Epidermal melanocyte (primary cell): ENCODE measurements around the gene DOK7.

Experiments used
- DNase-seq: peaks from one replicate; pipeline ENCODE4 v3.0.0; 2011; ENCODE audit warnings: low spot score; ENCODE audit not compliant: insufficient read length

Gene DOK7

DNA sequence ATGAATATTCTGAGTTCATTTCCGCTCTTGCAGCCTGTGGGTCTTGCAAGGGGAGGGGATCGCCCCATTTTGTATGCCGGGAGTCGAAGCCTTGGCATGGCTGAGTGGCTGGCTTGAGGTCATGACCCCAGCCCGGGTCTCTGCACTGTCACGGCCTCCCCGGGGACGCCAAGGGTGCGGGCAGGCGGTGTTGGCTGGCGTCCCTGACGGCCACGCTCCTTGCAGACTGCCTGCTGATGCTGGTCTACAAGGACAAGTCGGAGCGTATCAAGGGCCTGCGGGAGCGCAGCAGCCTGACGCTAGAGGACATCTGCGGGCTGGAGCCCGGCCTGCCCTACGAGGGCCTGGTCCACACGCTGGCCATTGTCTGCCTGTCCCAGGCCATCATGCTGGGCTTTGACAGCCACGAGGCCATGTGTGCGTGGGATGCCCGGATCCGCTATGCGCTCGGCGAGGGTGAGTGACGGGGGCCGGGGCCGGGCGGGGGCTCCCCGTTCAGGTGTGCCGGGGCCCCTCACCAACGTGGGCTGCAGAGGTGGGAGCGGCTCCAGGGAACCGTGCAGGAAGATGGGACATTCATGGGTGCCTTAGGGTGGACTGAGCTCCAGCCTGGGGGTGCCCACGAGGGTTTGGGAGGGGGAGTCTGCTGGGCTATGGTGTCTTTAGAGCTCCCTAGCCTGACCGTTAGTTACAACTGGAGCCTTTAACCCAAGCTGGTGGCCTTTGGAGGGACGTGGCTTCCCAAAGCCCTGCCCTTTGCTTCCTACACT, 10.3 kb downstream of the DOK7 start:
- DNase-seq: no peak

DNA sequence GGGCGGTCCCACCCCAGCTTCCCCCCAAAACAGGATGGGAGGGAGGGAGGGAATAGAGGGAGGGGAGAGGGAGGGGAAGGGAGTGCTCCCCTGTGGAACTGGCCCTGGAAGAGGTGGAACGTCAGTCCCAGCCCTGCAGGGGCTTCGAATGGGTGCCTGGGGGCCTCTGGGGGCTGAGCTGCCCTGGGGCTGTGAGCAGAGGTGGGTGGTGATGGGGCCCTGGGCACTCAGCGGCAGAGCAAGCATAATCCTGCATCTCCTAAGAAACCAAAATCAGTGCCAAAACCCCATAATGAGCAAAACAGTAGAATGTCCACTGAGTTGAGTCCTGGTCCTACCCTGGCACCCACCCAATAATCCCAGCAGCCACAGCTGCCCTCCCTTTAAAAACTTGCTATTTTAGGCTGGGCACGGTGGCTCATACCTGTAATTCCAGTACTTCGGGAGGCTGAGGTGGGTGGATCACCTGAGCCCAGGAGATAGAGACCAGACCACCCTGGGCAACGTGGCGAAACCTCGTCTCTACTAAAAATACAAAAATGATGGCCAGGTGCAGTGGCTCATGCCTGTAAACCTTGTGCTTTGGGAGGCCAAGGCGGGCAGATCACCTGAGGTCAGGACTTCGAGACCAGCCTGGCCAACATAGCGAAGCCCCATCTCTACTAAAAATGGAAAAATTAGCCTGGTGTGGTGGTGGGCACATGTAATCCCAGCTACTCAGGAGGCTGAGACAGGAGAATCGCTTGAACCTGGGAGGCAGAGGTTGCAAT, 11.1 kb downstream of the DOK7 start:
- no peak for DNase-seq

DNA sequence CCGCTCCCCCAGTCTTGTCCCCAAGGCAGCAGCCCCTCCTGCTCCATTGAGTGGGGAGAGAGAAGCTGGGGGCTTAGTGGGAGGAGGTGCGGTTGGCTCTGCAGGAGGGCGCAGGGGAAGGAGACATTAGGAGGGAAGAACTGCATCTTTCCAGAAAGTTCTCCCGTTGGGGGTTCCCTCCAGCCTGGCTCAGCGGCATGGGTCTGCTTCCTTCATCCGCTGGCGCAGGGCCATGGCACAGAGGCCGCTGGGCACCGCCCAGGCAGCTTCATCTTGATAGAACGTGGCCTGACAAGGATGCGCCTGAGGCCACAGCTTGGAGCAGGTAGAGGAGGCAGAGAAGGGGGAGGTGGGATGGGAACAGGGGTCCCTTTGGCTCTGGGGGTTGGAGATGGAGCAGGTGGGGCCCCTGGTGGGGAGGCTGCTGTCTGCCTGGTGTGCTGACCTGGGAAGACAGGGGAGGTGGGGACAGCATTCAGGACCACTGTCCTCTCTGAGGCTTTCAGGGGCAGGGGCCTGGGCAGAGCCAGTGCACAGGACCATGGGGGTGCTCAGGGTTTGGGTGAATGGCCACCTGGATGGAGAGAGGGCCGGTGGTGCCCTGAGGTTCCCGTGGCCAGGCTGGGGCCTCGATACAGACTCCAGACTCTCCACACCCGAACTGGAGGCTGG, 12.1 kb downstream of the DOK7 start:
- DNase-seq: no peak

DNA sequence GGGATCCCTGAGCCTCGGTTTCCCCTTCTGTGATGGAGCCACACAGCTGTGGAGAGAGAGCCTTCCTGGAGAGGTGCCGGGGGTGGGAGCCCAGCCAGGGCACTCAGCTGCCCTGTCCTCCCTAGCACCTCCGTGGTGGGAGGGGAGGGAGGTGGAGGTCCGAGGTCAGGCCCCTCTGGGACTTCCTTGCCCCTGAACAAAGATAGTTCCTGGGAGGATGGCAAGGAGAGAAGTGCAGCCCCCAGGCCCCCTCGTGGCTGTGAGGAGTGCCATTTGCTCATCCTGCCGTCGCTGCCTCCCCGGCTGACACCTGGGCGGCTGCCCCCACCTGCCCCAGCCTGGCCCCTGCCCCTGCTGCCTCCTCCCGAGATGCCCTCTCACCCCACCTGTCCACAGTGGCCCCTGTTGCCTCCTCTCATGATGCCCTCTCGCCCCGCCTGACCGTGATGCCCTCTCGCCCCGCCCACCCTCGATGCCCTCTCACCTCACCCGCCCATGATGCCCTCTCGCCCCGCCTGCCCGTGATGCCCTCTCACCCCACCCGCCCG, 12.7 kb downstream of the DOK7 start:
- no peak for DNase-seq

DNA sequence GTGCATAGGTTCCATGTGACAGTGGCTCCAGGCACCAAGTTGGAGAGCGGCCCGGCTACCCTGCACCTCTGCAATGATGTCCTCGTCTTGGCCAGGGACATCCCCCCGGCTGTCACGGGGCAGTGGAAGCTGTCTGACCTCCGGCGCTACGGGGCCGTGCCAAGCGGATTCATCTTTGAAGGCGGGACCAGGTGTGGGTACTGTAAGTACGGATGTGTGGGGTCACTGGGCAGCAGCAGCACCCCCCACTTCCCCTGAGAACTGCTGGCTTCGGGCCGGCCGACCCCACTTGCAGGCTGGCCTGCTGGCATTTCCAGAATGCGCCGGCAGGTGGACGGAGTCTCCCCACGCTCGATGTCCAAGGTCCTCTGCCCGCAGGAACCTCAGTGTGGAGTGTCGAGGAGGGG, 13.2 kb downstream of the DOK7 start:
- no peak for DNase-seq

DNA sequence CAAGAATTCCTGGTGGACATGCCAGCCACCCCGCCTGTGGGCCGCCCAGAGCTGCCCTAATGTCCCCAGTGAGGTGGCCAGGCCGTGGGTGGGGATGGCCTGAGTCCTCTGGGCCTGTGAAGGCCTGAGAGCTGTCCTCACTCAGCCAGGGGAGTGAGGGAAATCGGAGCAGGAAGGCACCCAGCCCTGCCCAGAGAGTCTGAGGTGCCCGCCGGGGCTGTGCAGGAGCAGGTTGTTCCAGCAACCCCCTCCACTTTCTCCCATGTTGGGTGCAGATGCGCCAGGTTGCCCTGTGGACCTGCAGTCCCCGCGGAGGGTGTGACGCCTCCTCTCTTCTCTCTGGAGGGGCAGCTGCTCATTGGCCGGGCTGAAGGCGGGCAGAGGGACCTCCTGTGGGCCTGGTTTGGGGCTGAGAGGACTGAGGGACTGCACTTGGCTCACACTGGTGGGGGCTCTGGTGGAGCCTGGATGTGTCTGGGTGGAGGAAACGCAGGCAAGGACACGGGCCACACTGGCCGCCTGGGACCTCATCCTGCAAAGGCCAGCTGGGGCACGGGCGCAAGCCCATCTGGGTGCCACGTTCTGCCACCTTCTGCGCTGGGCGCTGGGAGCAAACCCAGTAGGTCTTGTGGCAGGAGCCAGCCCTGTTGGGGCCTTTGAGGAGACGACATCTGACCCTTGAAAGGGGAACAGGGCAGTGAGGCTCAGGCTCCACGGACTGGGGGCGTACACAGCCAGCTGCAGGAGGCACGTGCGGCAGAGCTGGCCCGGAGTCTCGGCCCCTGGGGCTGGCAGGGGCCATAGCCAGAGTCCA, 14.0 kb downstream of the DOK7 start:
- DNase-seq: no peak

DNA sequence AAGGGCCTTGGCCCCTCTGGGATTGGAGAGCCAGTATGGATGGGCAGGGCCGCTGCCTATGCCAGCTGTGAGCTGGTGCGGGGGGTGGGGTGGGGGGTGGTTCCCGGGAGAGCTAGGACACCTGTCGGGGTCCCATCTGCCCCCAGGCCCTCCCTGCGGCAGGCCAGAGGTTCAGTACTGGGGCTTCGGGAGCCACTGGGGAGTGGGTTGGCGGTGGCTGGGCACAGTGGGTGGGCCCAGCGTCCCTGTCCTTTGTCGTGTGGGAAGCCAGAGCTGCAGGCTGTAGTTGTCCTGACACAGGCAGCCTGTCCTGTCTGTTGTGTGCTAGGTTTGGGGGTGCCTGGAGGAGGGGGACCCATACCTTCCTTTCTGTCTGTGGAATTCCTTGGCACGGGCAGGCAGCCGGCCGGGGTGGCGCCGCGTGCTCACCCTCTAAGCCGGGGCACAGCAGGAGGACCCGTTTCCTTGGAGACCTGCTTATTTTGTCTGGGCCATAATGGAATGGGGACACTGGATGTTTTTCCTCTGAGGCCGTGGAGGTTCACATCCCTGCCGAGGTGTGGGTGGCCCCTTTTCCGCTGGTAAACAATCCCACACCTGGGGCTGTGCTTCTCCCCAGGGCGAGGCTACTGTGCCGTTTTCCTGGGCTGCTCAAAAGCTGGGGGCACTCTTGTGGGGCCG, 14.8 kb downstream of the DOK7 start:
- DNase-seq: no peak

DNA sequence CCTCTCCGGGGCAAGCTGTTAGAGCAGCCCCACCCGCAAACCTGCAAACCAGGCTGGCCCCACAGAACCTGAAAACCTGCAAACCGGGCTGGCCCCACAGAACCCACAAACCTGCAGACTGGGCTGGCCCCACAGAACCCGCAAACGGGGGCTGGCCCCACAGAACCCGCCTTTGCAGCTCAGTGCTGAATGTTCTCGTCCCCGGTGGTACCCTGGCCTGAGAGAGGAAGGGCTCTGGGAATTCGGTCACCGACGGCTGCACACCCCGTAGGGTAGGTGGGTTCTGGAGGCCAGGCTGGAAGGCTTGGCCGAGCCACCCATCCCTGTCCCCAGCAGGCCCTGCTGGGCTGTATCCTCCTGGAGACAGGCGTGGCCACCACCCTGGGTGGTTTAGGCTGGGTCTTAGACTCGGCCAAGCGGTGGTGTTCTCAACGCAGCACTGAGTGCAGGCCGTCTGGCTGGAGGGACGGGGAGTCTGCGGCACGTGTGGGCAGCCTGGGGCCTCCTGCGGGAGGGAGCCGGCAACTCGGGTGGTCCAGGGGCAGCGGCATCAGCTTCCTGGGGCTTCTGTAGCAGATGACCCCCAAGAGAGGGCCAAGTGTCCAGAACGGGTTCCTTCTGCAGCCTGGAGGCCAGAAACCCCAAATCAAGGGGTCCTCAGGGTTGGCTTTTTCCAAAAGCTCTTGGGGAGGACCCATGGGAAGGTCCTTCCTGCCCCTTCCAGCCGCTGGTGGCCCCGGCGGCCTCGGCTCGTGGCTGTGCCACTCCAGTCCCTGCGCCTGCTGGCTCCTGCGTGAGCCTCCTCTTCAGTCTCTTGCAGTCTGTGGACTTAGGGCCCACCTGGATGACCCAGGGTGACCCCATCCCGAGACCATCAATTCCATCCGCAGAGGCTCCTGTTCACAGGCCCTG, 15.6 kb downstream of the DOK7 start:
- no peak for DNase-seq

DNA sequence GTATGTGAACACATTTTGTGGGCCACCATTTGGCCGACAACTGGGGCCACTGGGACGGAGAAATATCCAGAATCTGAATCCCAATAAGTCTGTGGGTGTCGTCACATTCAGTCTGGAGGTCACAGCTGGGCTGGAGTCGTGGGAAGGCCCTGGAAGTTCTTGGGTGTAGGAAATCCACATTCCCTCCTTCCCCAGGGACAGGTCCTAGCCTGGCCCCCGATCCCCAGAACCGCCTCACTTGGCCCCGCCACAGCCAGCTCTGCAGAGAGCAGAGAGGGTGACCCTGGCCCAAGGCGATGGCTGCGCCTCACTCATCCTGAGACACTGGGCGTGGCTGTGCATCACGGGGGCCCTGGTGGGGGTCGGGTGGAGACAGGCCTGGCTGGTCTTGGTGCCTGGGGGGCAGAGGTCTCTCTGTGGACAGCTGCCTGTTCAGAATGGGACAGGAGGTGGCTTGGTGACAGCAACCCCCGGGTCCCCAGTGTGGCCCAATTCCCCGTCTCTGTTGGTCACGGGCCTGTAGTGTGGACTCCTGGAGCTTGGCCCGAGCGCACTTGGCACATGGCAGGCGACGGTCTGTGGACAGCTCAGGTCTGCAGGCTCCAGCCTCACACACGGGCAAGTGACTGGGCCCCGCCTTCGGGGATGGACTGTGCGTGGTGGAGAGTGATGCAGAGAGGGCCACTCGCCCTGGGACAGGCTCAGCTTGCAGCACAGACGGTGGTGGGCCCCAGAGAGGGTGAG, 16.4 kb downstream of the DOK7 start:
- no peak for DNase-seq

DNA sequence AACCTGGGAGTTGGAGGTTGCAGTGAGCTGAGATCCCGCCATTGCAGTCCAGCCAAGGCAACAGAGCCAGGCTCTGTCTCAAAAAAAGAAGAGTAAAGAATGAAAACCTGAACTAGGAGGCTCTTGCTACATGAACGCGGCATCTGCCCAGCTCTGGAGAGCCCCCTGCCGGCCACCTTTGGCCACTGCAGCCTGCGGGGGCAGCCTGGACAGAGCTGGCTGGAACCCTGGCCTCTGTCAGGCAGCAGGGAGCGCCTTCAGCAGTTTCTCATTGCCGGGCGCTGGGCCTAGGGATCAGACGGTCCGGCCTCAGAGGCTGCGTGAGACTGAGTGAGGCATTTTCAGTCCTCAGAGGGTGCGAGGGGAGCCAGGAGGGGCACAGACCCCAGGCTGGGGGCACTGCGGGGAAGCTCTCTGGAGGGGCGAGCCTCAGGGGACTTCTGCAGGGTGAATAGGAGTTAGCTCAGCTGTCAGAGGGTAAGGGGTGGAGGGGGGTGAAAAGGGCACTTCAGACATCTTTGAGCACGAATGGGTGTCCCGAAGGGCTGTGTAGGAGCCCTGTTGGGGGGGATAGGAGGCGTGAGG, 17.5 kb downstream of the DOK7 start:
- DNase-seq: peak; percentile 86

DNA sequence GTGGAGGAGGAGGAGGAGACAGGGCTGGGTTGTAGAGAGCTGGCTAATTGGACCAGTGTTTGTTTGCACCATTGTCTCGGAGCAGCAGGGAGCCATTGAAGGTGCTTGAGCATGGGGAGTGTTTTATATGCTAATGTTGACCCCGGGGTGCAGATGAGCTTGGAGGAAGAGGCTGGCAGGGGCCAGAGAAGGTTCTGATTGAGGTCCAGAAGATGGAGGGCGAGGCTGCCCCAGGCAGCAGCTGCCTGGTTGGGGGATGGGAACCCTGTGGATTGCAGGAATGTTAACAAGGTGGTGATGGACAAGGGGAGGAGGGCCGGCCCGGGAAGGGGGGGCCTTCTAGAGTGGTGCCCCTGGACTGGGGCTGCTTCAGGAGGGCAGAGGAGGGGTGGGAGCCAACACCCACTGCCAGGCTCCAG, 18.0 kb downstream of the DOK7 start:
- DNase-seq: no peak

DNA sequence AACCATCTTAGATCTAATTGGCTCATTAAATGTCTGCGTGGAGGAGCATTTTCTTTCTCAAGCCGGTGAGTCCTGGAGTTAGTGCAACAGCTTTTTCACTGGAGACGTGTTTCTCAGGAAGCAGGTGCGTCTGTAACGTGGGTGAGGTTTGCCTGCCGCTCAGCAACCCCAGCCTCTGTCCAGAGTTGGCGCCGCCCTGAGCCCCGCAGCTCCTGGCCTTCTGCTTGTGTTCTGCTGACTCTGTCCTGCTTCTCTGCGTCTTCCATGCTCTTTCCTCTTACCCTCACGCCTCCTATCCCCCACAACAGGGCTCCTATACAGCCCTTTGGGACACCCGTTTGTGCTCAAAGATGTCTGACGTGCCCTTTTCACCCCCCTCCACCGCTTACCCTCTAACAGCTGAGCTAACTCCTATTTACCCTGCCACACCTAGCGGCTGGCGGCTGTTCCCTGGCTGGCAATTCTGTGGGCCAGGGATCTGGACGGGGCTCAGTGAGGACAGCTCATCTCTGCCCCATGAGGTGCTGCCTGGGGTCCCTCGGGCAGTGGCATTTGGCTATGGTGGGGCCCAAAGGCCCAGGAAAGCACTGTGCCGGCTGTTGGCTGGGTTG, 18.8 kb downstream of the DOK7 start:
- no peak for DNase-seq

DNA sequence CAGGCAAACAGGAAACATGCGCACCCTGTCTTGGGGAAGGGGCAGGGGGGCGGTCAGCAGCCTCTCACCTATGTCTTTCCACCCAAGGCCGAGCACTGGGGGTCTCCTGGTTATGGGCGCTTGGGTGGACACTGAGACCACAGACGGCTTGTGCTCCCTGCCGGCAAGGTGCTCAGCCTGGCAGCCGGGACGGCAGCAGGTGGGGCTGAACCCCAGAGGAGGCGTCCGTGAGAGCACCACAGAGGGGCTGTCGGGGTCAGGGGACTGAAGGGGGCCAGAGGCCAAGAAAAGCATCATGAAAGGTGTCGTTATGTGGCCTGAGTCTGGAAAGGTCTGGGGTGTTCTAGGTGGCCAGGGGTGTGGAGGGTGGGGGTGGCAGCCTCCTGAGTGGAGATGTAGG, 19.6 kb downstream of the DOK7 start:
- DNase-seq: no peak

DNA sequence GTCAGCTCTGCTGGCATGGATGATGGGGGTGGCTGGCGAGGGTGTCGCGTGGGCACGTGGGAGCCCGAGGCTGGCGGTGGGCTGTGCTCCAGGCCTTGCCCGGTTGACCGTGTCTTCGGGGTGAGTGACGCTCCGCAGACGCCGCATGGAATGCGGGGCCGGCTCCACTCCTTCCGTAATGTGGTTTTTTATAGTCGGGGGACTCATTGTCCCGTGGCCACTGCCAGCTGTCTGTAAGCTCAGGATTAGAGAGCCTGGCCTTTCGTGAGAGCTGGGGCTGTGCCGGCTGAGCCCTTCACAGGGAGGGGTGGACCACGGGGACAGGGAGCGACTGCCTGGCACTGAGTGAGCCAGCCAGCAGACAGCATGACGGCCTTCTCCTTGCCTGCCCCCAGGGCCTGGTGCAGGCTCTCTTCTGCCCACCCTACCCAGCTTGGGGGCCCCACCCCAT, 20.4 kb downstream of the DOK7 start:
- DNase-seq: peak; percentile 56

DNA sequence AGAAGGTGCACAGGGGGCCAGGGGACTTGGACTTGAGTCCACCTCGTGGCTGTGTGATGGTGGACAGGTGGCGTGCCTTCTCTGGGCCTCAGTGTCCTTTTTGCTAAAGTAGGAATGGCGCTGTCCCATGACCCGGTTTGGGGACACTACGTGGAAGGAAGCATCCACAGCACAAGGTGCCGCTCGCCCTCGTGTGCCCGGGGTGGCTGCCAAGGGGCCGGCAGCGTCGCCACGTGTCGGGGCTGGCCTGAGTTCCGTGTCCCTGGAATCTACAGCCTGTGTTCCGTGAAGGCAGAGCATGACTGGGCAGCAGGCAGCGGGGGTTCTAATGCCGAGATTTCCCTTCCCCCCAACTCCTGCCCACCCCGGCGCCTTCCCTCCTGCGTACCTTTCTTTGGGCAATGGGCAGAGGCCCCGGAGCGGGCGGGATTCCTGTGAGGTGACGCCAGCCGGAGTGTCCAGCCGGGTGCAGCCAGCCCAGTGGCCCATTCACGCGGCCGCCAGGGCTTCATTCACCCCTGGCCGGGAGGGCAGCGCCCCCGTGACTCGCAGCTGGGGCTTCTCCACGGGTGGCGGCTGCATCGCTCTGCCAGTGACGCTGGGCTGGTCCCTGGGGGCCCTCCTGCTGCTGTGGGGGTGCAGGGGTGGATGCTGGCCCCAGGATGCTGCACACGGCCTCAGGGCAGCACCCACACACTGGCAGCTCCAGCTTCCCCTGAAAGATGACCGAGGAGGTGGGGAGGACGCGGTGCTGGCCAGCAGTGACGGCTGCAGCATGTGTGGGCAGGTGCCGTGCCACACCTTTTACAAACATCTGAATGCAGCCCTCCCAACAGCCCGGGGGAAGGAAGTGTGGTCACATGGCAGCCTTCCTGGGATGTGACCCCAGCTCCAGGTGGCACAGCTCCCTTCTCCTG, 21.2 kb downstream of the DOK7 start:
- no peak for DNase-seq

DNA sequence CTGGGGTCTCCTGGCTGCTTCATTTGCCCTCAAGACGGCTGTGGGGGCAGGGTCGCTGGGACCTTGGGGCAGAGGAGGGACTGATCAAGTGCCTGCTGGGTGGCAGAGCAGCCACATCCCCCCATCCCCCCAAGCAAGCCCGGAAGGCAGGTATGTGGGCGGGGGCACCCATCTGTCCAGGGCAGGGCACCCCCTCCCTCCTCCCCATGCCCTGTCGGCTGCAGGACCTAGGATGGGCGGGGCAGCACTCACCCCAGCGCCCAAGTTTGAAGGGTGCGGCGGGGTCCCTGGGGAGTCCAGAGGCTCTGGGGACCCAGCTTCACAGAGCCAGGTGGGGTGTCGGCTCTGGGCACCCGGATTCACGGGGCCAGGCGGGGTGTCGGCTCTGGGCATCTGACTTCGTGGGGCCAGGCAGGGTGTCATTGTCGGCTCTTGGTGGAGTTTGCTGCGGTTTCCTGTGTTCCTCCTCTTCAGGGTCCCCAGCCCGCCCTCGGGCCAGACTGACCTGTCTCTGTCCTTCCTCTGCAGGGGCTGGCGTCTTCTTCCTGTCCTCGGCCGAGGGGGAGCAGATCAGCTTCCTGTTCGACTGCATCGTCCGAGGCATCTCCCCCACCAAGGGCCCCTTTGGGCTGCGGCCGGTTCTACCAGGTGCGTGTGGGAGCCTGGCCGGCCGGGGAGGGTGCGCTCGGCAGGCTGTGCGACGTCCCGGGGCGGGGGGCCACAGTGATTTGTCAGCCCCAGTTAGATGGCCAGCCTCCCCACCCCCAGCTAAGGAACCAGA, 22.1 kb downstream of the DOK7 start:
- no peak for DNase-seq
